ENCODE data around the gene ELAVL1.
A peak's percentile ranks its signal among the peaks of the same experiment; 100 is the strongest.

Gene ELAVL1

DNA sequence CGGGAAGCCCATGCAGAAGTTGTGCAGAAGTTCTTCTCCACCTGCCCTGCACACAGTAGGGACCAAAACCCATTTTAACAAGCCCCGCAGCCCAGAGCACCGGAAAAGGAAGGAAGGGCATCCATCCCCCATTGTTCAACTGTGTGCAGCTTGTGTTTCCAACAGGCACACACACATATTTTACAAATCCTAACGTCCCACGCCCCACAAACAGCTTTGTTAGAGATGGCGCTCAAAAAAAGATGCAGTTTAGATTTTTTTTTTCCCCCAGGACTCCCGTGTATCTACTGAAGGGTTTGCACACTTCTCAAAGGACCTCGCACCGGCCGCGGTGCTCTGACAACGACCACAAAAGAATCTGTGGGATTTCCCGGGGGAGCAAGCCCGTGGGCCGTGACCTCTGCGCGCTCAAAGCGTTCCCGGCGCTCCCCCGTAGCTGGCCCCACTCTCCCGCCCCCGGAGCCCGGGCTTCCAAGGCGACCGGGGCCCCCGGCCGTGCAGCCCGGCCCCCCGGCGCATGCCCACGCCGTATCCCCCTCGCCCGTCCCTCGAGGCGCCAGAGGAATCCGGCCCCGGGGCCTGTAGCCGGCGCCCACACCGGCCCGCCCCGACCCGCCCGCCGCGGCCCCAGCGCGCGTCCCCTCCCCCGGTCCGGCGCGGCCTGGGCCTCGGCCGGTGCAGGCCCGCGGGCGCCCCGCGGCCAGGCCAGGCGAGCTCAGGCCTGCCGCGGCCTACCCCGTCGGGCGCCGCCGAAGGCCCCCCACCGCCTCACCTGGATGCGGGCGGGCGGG, 523 bp downstream of the ELAVL1 start:
- H3K27ac ChIP-seq (ENCODE audit: low read length), result no peak overlapping the region
- H3K9me3 ChIP-seq (ENCODE audit: insufficient read depth, low read depth, low read length), result no peaks in the 10 kb centered on the region
- H3K36me3 ChIP-seq (ENCODE audit: insufficient read depth, low read depth, low read length), result peaks cover 12% of the 10 kb centered on the region; the same call in 1 of the 2 replicates
- H3K27me3 ChIP-seq (ENCODE audit: insufficient read depth, low read length), result no peaks in the 10 kb centered on the region
- H3K4me1 ChIP-seq (ENCODE audit: insufficient read depth, low read length), result peaks cover 13% of the 10 kb centered on the region; the same call in 1 of the 2 replicates
- peak overlapping the region; percentile 95 for H3K9ac ChIP-seq (ENCODE audit: low read depth, low read length)
- H3K4me3 ChIP-seq (ENCODE audit: low read length), result peak overlapping the region; percentile 98

DNA sequence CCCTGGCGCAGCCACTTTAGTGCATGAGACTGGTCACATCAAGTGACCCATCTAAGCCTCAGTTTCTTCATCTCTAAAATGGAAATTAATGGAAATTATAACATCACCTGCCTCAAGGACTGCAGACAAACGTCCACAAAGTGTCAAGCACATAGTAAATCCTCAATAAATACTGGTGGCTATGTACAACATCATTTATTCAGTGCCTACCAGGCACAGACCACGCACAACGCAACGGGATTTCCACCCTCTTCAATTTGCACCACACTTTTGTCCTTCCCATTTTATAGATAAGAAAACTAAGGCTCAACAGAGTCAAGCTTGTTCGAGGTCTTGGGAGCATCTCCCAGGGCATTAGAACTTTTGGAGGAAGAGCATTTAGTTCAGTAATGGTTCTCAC, 1.4 kb downstream of the ELAVL1 start:
- no peaks in the 10 kb centered on the region for H3K27me3 ChIP-seq (ENCODE audit: insufficient read depth, low read length)
- peaks cover 13% of the 10 kb centered on the region; the same call in 1 of the 2 replicates for H3K4me1 ChIP-seq (ENCODE audit: insufficient read depth, low read length)
- H3K4me3 ChIP-seq (ENCODE audit: low read length), result peak overlapping the region; percentile 98
- H3K9ac ChIP-seq (ENCODE audit: low read depth, low read length), result peak overlapping the region; percentile 95; the same call in 1 of the 2 replicates
- H3K27ac ChIP-seq (ENCODE audit: low read length), result no peak overlapping the region
- H3K9me3 ChIP-seq (ENCODE audit: insufficient read depth, low read depth, low read length), result no peaks in the 10 kb centered on the region
- peaks cover 19% of the 10 kb centered on the region; the same call in 1 of the 2 replicates for H3K36me3 ChIP-seq (ENCODE audit: insufficient read depth, low read depth, low read length)

GRCh38 chr19:8001995-8002849, 3.2 kb downstream of the ELAVL1 start:
- Histone ChIP-seq H3K4me3 (ENCODE audit: low read length) (peak overlapping the region; percentile 60), H3K27me3 (ENCODE audit: insufficient read depth, low read length) (no peaks in the 10 kb centered on the region), H3K9ac (ENCODE audit: low read depth, low read length) (peak overlapping the region; percentile 67; the same call in 1 of the 2 replicates), H3K4me1 (ENCODE audit: insufficient read depth, low read length) (peaks cover 14% of the 10 kb centered on the region; the same call in 1 of the 2 replicates), H3K27ac (ENCODE audit: low read length) (no peak overlapping the region), H3K9me3 (ENCODE audit: insufficient read depth, low read depth, low read length) (no peaks in the 10 kb centered on the region), H3K36me3 (ENCODE audit: insufficient read depth, low read depth, low read length) (peaks cover 19% of the 10 kb centered on the region; the same call in 1 of the 2 replicates)

DNA sequence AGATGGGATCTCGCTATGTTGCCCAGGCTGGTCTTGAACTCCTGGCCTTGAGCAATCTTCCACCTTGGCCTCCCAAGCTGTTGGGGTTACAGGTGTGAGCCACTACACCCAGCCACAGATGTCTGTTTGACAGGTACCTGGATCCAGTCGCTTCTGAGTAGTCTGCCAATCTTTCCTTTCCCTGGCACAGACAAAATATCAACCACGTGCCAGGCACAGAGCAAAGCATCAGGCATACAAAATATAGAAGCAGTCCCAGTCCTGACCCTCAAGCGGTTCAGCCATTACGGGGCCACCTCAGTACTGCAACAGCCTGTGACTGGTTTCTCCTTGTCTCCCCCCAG, 3.8 kb downstream of the ELAVL1 start:
- peak overlapping the region; percentile 67; the same call in 1 of the 2 replicates for H3K9ac ChIP-seq (ENCODE audit: low read depth, low read length)
- H3K4me3 ChIP-seq (ENCODE audit: low read length), result peak overlapping the region; percentile 60; the same call in 1 of the 2 replicates
- no peak overlapping the region for H3K27ac ChIP-seq (ENCODE audit: low read length)
- H3K36me3 ChIP-seq (ENCODE audit: insufficient read depth, low read depth, low read length), result peaks cover 25% of the 10 kb centered on the region; the same call in 1 of the 2 replicates
- H3K9me3 ChIP-seq (ENCODE audit: insufficient read depth, low read depth, low read length), result no peaks in the 10 kb centered on the region
- H3K27me3 ChIP-seq (ENCODE audit: insufficient read depth, low read length), result no peaks in the 10 kb centered on the region
- peaks cover 20% of the 10 kb centered on the region for H3K4me1 ChIP-seq (ENCODE audit: insufficient read depth, low read length)

- H3K27me3 ChIP-seq (ENCODE audit: insufficient read depth, low read length), result no peaks in the 10 kb centered on the region
- H3K9me3 ChIP-seq (ENCODE audit: insufficient read depth, low read depth, low read length), result no peaks in the 10 kb centered on the region
- peaks cover 25% of the 10 kb centered on the region; the same call in 1 of the 2 replicates for H3K36me3 ChIP-seq (ENCODE audit: insufficient read depth, low read depth, low read length)
- H3K9ac ChIP-seq (ENCODE audit: low read depth, low read length), result no peak overlapping the region
- H3K4me3 ChIP-seq (ENCODE audit: low read length), result no peak overlapping the region
- peaks cover 20% of the 10 kb centered on the region for H3K4me1 ChIP-seq (ENCODE audit: insufficient read depth, low read length)
- no peak overlapping the region for H3K27ac ChIP-seq (ENCODE audit: low read length)
Measured at GRCh38 chr19:8000298-8001038, 5.0 kb downstream of the ELAVL1 start.

GRCh38 chr19:7999376-7999775, 6.1 kb downstream of the ELAVL1 start:
- H3K4me1 ChIP-seq (ENCODE audit: insufficient read depth, low read length), result peaks cover 24% of the 10 kb centered on the region
- H3K36me3 ChIP-seq (ENCODE audit: insufficient read depth, low read depth, low read length), result peaks cover 25% of the 10 kb centered on the region; the same call in 1 of the 2 replicates
- H3K27ac ChIP-seq (ENCODE audit: low read length), result no peak overlapping the region
- H3K27me3 ChIP-seq (ENCODE audit: insufficient read depth, low read length), result no peaks in the 10 kb centered on the region
- no peak overlapping the region for H3K9ac ChIP-seq (ENCODE audit: low read depth, low read length)
- H3K4me3 ChIP-seq (ENCODE audit: low read length), result no peak overlapping the region
- no peaks in the 10 kb centered on the region for H3K9me3 ChIP-seq (ENCODE audit: insufficient read depth, low read depth, low read length)

DNA sequence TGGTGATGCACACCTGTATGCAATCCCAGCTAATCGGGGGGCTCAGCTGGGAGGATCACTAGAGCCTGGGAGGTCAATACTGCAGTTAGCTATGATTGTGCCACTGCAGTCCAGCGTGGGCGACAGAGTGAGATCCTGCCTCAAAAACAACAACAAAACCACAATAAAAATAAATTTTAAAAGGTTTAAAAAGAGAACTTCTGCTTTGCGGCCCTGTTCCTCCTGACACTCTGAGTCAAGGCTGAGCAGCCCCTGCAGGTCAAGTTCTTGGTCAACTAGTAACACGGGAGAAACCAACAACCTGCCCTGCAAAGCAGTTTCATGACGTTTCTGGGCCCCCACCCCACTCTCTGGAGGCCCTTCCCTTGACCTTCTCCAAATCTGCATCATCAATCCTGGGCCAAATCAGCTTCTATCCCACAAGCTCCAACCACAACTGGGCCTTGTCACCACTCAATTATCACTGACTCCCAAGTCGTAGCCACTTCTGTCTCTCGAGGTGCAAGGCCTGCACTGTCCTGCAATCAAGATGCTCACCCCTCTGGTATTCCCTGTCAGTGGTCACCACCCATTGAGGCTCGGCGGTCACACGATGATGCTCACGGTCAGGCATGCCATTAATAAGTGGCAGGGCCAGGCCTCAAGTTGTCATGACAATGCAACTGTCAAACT, 7.5 kb downstream of the ELAVL1 start:
- Histone ChIP-seq H3K4me3 (ENCODE audit: low read length) (no peak overlapping the region), H3K9me3 (ENCODE audit: insufficient read depth, low read depth, low read length) (no peaks in the 10 kb centered on the region), H3K27ac (ENCODE audit: low read length) (no peak overlapping the region), H3K36me3 (ENCODE audit: insufficient read depth, low read depth, low read length) (peaks cover 32% of the 10 kb centered on the region), H3K9ac (ENCODE audit: low read depth, low read length) (no peak overlapping the region), H3K4me1 (ENCODE audit: insufficient read depth, low read length) (peaks cover 20% of the 10 kb centered on the region), H3K27me3 (ENCODE audit: insufficient read depth, low read length) (no peaks in the 10 kb centered on the region)

DNA sequence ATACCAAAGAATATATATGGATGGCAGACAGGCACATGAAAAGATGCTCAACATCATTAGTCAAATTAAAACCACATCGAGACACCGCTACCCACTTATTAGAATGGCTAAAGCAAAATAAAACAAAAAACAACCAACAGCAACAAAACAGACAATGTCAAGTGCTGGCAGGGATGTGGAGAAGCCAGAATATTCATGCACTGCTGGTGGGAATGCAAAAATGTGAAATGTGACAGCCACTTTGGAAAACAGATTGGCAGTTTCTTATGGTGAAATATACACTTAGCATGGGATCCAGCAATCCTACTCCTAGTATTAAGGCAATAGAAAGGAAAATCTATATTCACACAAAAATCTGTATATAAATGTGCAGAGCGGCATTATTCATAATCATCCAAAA, 8.6 kb downstream of the ELAVL1 start:
- Histone ChIP-seq H3K4me3 (ENCODE audit: low read length) (no peak overlapping the region), H3K4me1 (ENCODE audit: insufficient read depth, low read length) (peaks cover 17% of the 10 kb centered on the region), H3K27ac (ENCODE audit: low read length) (no peak overlapping the region), H3K27me3 (ENCODE audit: insufficient read depth, low read length) (no peaks in the 10 kb centered on the region), H3K9ac (ENCODE audit: low read depth, low read length) (no peak overlapping the region), H3K9me3 (ENCODE audit: insufficient read depth, low read depth, low read length) (no peaks in the 10 kb centered on the region), H3K36me3 (ENCODE audit: insufficient read depth, low read depth, low read length) (peaks cover 42% of the 10 kb centered on the region)

DNA sequence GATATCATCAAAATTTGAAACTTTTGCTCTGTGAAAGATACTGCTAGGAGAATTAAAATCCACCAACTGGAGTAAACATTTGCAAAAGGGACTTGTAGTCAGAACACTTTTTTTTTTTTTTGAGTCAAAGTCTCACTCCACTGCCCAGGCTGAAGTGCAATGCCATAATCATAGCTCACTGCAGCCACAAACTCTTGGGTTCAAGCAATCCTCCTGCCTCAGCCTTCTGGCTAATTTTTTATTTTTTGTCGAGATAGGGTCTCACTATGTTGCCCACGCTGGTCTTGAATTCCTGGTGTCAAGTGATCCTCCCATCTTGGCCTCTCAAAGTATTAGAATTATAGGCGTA, 9.7 kb downstream of the ELAVL1 start:
- H3K27ac ChIP-seq (ENCODE audit: low read length), result no peak overlapping the region
- no peak overlapping the region for H3K9ac ChIP-seq (ENCODE audit: low read depth, low read length)
- no peaks in the 10 kb centered on the region for H3K27me3 ChIP-seq (ENCODE audit: insufficient read depth, low read length)
- peaks cover 48% of the 10 kb centered on the region for H3K36me3 ChIP-seq (ENCODE audit: insufficient read depth, low read depth, low read length)
- H3K4me3 ChIP-seq (ENCODE audit: low read length), result no peak overlapping the region
- peaks cover 14% of the 10 kb centered on the region for H3K4me1 ChIP-seq (ENCODE audit: insufficient read depth, low read length)
- H3K9me3 ChIP-seq (ENCODE audit: insufficient read depth, low read depth, low read length), result no peaks in the 10 kb centered on the region

GRCh38 chr19:7994928-7995809, 10.3 kb downstream of the ELAVL1 start:
- Histone ChIP-seq H3K27ac (ENCODE audit: low read length) (no peak overlapping the region), H3K36me3 (ENCODE audit: insufficient read depth, low read depth, low read length) (peaks cover 48% of the 10 kb centered on the region), H3K9me3 (ENCODE audit: insufficient read depth, low read depth, low read length) (no peaks in the 10 kb centered on the region), H3K9ac (ENCODE audit: low read depth, low read length) (no peak overlapping the region), H3K27me3 (ENCODE audit: insufficient read depth, low read length) (no peaks in the 10 kb centered on the region), H3K4me3 (ENCODE audit: low read length) (no peak overlapping the region), H3K4me1 (ENCODE audit: insufficient read depth, low read length) (peaks cover 14% of the 10 kb centered on the region)

All from iPS-20b (cell line).